ENCODE measurements around the gene WIPF1. TPM values are rescaled to one million over a fixed set of nuclear protein-coding genes. Genes with fewer than 3 reads are reported as not detected.

The WIPF1 gene
- total and polyA plus RNA-seq, 4 donors: 18.5 to 64.1 (median 49.0) TPM

DNA sequence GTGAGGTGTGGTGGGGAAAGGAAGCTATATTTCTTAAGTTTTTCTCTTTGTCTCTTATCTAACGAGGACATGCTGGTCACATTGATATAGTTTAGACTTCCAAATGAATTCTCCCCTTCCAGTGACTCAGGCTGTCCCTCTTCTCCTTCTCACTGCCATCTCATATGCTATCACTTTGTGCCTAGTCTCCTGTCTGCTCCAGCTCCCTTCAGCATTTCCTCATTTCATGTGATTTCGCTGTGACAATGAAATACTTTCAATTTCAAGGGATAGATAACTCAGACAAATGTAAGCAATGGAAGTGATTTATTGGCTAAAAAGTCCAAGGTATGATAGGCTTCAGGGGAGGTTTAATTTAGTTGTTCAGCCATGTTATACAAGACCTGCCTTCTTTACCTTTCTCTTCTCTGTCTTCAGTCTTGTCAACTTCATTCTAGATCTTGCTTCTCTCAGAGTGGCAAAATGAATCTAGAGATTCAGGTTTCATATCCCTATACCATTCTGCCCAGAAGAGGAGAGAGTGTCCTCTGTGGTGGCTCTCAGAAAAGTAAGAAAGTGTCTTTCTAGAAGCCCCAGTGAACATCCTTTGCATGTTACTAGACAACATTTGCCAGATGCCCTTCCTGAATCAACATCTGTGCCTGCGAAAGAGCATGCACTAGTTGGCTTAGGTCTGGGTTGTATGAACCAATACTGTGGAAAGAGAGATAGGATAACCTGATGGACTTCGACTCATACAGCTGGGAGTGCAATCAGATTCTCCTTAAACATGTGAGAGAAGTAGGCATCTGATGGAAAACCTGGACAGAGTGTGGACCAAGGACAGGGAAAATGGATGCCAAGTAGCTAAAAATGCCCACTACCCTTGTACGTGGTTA, 80.9 kb downstream of the WIPF1 start:
- WGBS, 2 donors: 76 to 80% methylated on average over 5 of the region's 5 CpGs
- TF ChIP-seq, protein P1, sequence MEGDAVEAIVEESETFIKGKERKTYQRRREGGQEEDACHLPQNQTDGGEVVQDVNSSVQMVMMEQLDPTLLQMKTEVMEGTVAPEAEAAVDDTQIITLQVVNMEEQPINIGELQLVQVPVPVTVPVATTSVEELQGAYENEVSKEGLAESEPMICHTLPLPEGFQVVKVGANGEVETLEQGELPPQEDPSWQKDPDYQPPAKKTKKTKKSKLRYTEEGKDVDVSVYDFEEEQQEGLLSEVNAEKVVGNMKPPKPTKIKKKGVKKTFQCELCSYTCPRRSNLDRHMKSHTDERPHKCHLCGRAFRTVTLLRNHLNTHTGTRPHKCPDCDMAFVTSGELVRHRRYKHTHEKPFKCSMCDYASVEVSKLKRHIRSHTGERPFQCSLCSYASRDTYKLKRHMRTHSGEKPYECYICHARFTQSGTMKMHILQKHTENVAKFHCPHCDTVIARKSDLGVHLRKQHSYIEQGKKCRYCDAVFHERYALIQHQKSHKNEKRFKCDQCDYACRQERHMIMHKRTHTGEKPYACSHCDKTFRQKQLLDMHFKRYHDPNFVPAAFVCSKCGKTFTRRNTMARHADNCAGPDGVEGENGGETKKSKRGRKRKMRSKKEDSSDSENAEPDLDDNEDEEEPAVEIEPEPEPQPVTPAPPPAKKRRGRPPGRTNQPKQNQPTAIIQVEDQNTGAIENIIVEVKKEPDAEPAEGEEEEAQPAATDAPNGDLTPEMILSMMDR (IDR thresholded peaks at IDR 0.05; ENCODE audit: control extremely low read depth, extremely low read depth): no peak
- H3K9me3 ChIP-seq (ENCODE audit: control insufficient read depth in 4 of 4, insufficient read depth in 3 of 4, low read length in 3 of 4): peaks cover 0 to 1% (median 0%) of the 10 kb centered on the region in 4 donors
- no peaks in the 10 kb centered on the region for H3K4me1 ChIP-seq (ENCODE audit: control insufficient read depth in 5 of 5, insufficient read depth in 5 of 5, low read length in 5 of 5)
- no peak for ATAC-seq (ENCODE audit: insufficient read depth, low FRiP score)
- no peaks in the 10 kb centered on the region for H3K36me3 ChIP-seq (ENCODE audit: control insufficient read depth in 4 of 4, insufficient read depth in 4 of 4, low read length in 4 of 4)
- no peak overlapping the region for H3K4me3 ChIP-seq
- no peak overlapping the region for H3K9ac ChIP-seq (ENCODE audit: insufficient read depth in 1 of 2, low read length in 2 of 2)
- H3K27me3 ChIP-seq (ENCODE audit: control insufficient read depth in 3 of 3, insufficient read depth in 3 of 3, low read length in 2 of 3): no peaks in the 10 kb centered on the region
- DNase-seq: no peak
- H3K27ac ChIP-seq (ENCODE audit: low read depth in 1 of 2, low read length in 1 of 2): no peak overlapping the region

DNA sequence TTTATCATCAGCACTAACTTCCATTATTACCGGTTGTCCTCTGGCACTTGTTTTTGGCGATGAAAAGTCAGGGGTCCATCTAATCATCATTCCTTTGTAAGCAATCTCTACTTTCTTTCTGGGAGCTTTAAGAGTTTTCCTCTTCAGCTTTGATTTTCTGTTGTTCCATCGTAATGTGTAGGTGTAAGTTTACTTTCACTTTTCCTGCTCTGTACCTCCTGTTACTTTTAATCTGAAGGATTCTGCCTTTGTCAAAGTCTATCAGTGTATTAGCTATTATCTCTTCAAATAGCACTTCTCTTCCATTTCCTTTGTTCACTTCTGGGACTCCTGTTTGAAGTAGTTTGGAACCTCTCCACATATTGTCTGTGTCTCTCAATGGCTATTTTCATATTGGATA, 85.3 kb downstream of the WIPF1 start:
- Histone ChIP-seq H3K4me3 (no peak overlapping the region), H3K27me3 (ENCODE audit: control insufficient read depth in 3 of 3, insufficient read depth in 3 of 3, low read length in 2 of 3) (no peaks in the 10 kb centered on the region), H3K4me1 (ENCODE audit: control insufficient read depth in 5 of 5, insufficient read depth in 5 of 5, low read length in 5 of 5) (no peaks in the 10 kb centered on the region), H3K9me3 (ENCODE audit: control insufficient read depth in 4 of 4, insufficient read depth in 3 of 4, low read length in 3 of 4) (peaks cover 0 to 9% (median 4%) of the 10 kb centered on the region in 4 donors), H3K27ac (ENCODE audit: low read depth in 1 of 2, low read length in 1 of 2) (no peak overlapping the region), H3K9ac (ENCODE audit: insufficient read depth in 1 of 2, low read length in 2 of 2) (no peak overlapping the region), H3K36me3 (ENCODE audit: control insufficient read depth in 4 of 4, insufficient read depth in 4 of 4, low read length in 4 of 4) (no peaks in the 10 kb centered on the region)
- DNase-seq: no peak
- WGBS, 2 donors: 76 to 79% methylated on average over 3 of the region's 3 CpGs
- ATAC-seq (ENCODE audit: insufficient read depth, low FRiP score): no peak
- TF ChIP-seq, protein P1 (IDR thresholded peaks at IDR 0.05; ENCODE audit: control extremely low read depth, extremely low read depth): no peak

DNA sequence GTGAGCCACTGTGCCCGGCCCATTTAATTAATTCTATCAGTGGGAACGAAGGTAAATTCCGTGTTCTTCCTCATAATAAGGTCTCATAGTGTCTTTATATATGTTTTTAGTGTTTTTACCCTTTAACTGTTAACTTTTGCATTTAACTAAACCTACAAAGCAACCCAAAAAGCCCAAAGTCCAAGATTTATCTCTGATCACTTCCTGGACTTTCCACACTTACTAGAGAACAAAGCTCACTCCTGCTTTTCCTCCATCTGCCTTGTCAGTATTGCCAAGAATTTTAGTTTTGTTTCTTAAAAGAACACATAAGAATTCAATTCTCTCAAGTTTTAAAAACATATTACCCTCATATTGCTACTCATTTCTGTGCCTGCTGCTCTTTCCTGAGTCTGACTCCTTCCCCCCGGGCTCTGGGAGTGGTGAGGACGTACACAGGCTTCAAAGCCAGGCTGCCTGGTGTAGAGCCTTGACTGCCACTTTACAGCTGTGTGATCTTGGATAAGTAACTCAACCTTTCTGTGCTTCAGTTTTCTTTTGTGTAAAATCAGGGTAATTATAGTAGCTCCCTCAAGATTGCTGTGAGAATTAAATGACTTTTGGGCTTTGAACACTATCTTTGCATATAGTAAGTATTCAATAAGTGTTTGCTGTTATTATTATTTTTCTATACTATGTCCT, 85.9 kb downstream of the WIPF1 start:
- no peak for ATAC-seq (ENCODE audit: insufficient read depth, low FRiP score)
- TF ChIP-seq, protein P1 (IDR thresholded peaks at IDR 0.05; ENCODE audit: control extremely low read depth, extremely low read depth): no peak
- H3K27ac ChIP-seq (ENCODE audit: low read depth in 1 of 2, low read length in 1 of 2): no peak overlapping the region
- no peaks in the 10 kb centered on the region for H3K27me3 ChIP-seq (ENCODE audit: control insufficient read depth in 3 of 3, insufficient read depth in 3 of 3, low read length in 2 of 3)
- WGBS, 2 donors: 54 to 58% methylated on average over 5 of the region's 5 CpGs
- no peaks in the 10 kb centered on the region for H3K36me3 ChIP-seq (ENCODE audit: control insufficient read depth in 4 of 4, insufficient read depth in 4 of 4, low read length in 4 of 4)
- H3K9ac ChIP-seq (ENCODE audit: insufficient read depth in 1 of 2, low read length in 2 of 2): no peak overlapping the region
- peaks cover 0 to 9% (median 6%) of the 10 kb centered on the region in 4 donors for H3K9me3 ChIP-seq (ENCODE audit: control insufficient read depth in 4 of 4, insufficient read depth in 3 of 4, low read length in 3 of 4)
- no peak overlapping the region for H3K4me3 ChIP-seq
- no peaks in the 10 kb centered on the region for H3K4me1 ChIP-seq (ENCODE audit: control insufficient read depth in 5 of 5, insufficient read depth in 5 of 5, low read length in 5 of 5)
- no peak for DNase-seq
